NCI-H146 treated with DMSO at 0.1 percent for 48 hours (cell line): ENCODE results near the gene GNB1.
A peak's percentile ranks its signal among the peaks of the same experiment; 100 is the strongest.
"Not testable (repeated sequence)": the region's sequence is repeated elsewhere in the genome, so short reads cannot be mapped to it uniquely, and the experiment has no call there.

ENCODE experiments used
- DNase-seq: peaks from one replicate; lab custom pipeline; 2025; ENCODE audit not compliant: unreplicated experiment; lab: John Stamatoyannopoulos, UW

GNB1 gene

DNA sequence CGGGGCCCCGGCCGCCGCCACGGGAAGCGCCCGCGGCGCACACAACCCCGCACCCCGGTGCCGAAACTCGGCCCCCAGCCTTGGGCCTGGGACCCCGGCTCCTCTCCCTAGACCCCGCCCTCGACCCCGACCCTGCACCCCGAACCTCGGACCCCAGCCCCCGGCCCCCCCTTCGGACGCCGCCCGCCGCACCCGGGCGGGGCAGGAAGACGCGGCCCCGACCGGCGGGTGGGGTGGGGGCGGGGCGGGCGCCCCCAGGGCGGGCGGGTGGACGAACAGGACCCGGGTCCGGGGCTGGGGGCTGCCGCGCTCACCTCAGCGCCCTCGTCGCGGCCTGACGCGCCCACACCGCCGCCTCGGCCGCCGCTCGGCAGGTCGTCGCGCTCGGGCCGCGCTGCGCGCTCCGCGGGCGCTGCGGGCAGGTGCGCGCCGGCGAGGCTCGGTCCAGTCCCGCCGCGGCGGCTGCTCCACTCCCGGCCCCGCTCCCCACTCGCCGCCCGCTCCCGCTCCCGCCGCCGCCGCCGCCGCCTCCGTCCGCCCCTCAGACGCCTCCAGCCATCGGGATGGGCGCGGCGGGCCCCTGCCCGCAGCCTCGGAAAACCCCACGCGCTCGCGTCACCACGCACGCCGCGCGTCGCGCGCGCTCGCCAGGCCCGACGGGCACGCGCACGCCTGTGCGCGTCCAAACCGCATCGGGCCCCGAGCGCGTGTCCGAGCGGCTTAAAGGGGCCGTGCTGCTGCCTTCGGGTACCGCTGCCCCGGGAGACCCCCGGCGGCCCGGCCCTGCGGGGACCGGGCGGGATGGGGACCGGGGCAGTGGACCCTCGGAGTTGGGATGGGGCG, at the start of gene GNB1:
GNB1 (minus strand) TSS at position 582 of the 843 bp plus-strand sequence. CDS start 65,634 bp downstream, outside the sequence.
- peak; percentile 22 for DNase-seq

- no peak for DNase-seq
These were observed 49.2 kb upstream of the GNB1 start for GRCh38 chr1:1940123-1940425.

DNA sequence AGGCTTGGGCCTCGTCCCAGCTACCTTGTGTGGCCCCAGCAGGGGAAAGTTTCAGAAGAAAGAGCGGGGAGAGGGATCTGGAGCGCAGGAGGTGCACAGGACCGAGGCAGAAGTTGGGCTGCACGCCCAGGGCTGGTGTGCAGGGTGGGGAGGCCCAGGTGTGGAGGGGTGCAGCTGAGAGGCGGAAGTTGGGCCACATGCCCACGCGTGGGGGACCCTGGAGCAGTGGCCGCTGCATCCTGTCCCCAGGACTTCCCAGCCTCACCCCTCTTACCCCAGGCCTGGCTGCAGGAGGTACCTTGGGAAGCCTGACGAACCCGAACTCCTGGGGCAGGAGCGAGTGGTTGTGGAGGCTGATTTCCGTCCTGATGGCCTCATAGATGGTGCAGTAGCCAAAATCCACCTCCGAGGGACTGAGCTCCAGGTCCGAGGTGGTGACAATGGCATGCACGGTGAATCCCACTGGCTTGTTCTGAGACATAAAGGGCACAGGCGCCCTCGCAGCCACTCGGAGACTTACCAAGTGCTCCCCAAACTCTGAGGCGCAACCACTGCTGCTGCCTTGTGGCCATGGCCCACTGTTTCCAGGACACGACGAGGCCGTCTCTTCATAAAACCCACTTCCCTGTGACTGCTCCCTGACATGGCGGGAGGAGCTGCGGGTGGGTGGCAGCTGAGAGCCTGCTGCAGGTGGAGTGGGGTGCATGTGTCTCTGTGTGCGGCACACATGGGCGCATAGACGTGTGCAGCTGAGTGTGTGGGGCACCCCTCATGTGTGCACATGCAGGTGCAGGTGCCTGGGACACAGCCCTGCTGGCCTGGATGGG, 48.6 kb upstream of the GNB1 start:
- no peak for DNase-seq

DNA sequence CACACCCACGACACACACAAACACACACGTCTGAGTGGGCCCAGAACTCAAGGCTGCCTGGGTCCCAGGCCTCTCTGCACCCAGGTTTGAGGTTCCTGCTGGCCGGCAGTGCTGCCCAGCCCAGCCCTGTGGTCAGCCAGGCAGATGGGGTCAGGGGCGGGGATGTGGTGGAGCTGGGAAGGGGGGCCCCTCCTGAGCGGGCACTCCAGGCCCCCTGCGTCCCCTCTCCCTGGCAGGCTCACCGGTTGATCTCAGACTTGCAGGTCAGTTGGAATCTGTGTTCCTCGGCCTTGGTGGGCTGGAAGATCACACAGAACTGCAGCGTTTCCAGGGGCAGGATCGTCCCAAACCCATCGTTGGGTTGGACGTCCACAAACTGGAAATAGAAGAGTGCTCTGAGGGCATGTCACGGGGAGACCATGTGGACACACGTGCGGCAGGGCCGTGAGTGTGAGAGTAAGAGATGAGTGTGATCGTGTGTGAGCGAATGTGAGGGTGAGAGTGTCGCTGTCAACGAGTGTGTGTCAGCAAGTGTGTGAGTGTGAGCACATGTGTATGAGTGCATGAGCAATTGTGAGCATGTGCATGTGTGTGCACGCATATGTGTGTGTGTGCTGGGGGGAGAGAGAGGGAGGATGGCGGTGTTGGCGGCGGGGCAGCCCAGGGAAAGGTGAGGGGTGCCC, 47.9 kb upstream of the GNB1 start:
- DNase-seq, result no peak

GRCh38 chr1:1938276-1938573, 47.3 kb upstream of the GNB1 start:
- no peak for DNase-seq

- no peak for DNase-seq
These were observed 46.8 kb upstream of the GNB1 start for GRCh38 chr1:1937549-1938275.

- no peak for DNase-seq
These were observed 46.2 kb upstream of the GNB1 start for GRCh38 chr1:1937061-1937460.

DNA sequence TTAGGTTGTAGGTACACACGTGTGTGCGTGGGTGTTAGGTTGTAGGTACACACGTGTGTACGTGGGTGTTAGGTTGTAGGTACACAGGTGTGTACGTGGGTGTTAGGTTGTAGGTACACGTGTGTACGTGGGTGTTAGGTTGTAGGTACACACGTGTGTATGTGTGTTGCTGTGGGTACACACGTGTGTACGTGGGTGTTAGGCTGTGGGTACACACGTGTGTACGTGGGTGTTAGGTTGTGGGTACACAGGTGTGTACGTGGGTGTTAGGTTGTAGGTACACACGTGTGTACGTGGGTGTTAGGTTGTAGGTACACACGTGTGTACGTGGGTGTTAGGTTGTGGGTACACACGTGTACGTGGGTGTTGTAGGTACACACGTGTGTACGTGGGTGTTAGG, 44.0 kb upstream of the GNB1 start:
- not testable (repeated sequence) for DNase-seq

- DNase-seq, result no peak
These were observed 39.0 kb upstream of the GNB1 start for GRCh38 chr1:1929639-1930545.

DNA sequence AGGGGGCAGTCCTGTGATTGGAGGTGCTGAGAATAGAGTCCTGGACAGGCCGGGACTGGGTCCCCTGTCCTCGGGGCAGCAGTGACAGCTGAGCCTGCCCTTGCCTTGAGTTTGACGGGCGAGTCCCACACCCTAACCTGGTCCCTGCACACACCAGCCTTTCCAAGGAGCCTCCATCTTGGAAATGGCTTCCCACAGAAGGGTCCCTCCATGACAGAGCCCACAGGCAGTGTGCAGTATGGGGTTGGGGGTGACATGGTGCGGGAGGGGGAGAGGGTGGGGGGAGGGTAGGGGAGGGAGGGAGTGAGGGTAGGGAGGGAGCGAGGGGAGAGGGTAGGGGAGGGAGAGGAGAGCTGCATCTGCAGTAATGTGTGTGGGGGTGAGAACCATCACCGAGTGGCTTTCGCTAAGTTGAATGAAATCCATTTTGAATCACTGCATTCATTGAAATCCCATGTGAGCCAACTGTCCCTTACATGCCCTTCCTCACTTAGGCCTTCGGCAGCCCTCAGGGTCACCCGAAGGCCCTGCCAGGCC, 38.3 kb upstream of the GNB1 start:
- DNase-seq, result no peak

GRCh38 chr1:1928231-1929101, 37.6 kb upstream of the GNB1 start:
- no peak for DNase-seq

- DNase-seq, result no peak
These were observed 36.9 kb upstream of the GNB1 start for GRCh38 chr1:1927751-1928150.

- no peak for DNase-seq
These were observed 36.2 kb upstream of the GNB1 start for GRCh38 chr1:1926886-1927660.

DNA sequence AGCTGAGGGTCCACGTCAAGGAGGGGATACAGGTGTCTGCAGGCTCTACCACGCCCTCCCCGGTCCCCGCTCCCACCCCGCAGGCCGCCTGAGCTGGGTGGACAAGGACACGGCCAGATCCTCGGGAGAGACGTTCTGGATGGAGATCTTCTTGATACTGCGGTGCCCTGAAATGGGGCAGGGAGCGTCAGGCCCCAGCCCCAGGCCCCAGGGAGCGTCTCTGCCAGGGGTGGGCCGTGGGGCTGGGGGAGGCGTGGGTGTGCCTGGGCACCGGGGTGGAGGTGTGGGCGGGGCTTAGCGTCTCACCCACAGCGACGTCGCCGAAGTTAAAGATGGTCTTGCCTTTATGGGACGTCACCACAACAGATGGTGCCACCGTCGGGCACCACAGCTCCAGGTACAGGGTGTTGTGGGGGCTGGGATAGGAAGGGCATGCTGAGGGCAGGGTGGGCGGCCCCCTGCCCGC, 35.5 kb upstream of the GNB1 start:
- DNase-seq, result no peak

DNA sequence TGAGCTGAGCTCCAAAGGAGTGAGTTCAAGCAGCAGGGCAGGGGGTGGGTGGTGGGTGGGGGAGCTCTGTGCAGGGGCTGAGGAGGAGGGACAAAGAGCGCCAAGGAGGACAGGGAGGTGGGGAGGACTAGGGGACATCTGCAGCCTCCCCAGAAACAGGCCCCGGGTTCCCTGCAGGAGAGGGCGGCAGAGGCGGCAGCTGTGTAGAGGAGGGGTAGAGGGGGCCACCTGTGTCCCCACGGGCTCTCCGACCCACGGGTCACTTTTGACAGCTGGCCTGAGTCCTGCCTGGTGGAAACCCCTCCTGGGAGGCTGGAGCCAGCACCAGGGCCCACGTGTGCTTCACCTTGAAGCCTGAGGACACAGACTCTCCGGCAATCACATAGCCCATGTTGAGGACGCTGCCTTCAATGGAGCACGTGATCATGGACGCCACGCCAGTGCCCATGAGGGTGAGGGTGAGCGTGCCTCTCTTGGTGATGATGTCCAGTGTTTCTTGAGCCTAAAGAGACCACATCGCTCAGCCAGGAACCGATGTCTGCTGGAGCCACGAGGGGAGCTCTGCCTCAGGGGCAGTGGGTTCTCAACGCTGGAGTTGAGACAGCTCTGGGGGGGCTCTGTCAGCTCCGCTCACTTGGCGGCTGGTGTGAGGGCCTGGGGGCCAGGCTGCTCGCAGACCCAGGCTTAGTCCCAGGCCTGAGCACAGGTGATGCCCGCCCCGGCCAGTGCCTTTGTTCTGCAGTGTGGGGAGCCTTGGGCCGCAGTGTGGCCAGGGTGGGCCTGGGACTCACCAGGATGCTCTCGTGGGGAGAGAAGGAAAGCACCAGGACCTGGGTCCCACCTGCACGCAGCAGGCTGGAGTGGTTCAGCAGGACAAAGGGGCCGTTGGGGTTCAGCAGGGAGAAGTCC, 34.8 kb upstream of the GNB1 start:
- DNase-seq, result no peak

- no peak for DNase-seq
These were observed 34.0 kb upstream of the GNB1 start for GRCh38 chr1:1924849-1925248.

DNA sequence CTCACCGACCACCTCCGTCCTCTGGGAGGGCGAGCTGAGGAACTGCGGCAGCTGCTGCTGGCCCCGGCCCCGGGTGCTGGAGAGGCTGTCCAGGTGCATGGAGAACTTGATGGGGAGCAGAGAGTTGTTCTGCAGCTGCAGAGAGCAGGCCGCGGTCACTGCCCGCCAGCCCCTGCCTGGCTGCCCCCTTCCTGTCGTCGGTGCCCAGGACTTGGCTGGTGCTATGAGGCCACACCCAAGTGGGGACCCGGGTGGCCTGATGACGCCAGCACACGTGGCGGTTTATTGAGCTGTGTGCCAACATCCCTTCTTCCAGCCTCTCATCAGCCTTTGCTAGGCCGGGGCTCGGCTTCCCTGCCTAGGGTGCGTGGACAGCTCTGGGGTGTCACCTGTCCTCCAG, 33.5 kb upstream of the GNB1 start:
- no peak for DNase-seq
